GM23248 (cell line): ENCODE measurements around the gene AGRN. TPM values are rescaled to one million over a fixed set of nuclear protein-coding genes. Genes with fewer than 3 reads are reported as not detected.
"Not testable (repeated sequence)": the region's sequence is repeated elsewhere in the genome, so short reads cannot be mapped to it uniquely, and the experiment has no call there.

Experiments
- DNase-seq: peaks from one replicate; pipeline ENCODE4 v3.0.0-alpha.2; 2015
- H2AFZ ChIP-seq: fragments of 200-600 bp; sonication (generic); 2 replicates; pipeline ENCODE4 v1.6.1; 2016; ENCODE audit warnings: antibody characterized with exemption
- H3F3A ChIP-seq: fragments of 200-600 bp; sonication (generic); 2 replicates; pipeline ENCODE4 v1.6.1; 2016; ENCODE audit warnings: mild to moderate bottlenecking, antibody characterized with exemption, mixed run types; ENCODE audit not compliant: insufficient read depth
- H3K27ac ChIP-seq: fragments of 200-600 bp; sonication (generic); 2 replicates; pipeline ENCODE4 v1.5.1; 2016; ENCODE audit warnings: mild to moderate bottlenecking
- H3K27me3 ChIP-seq: fragments of 200-600 bp; sonication (generic); replicated peaks from 2 replicates; pipeline ENCODE4 v1.6.1; 2016; ENCODE audit warnings: mild to moderate bottlenecking; ENCODE audit not compliant: insufficient read depth
- H3K36me3 ChIP-seq: fragments of 200-600 bp; sonication (generic); 2 replicates; pipeline ENCODE4 v1.6.1; 2016; ENCODE audit warnings: low read depth, mild to moderate bottlenecking
- H3K4me1 ChIP-seq: fragments of 200-600 bp; sonication (generic); 2 replicates; pipeline ENCODE4 v1.6.1; 2016; ENCODE audit warnings: mild to moderate bottlenecking; ENCODE audit not compliant: insufficient read depth
- H3K4me2 ChIP-seq: fragments of 200-600 bp; sonication (generic); one replicate; pipeline ENCODE4 v1.6.1; 2016; ENCODE audit warnings: mild to moderate bottlenecking; ENCODE audit not compliant: unreplicated experiment
- H3K4me3 ChIP-seq: fragments of 200-600 bp; sonication (generic); 2 replicates; pipeline ENCODE4 v1.5.1; 2016; ENCODE audit warnings: mild to moderate bottlenecking
- H3K79me2 ChIP-seq: fragments of 200-600 bp; sonication (generic); 2 replicates; pipeline ENCODE4 v1.6.1; 2016; ENCODE audit warnings: mild to moderate bottlenecking; ENCODE audit not compliant: insufficient read depth
- H3K9ac ChIP-seq: fragments of 200-600 bp; sonication (generic); 2 replicates; pipeline ENCODE4 v1.6.1; 2016; ENCODE audit warnings: mild to moderate bottlenecking
- H3K9me2 ChIP-seq: fragments of 200-600 bp; sonication (generic); 2 replicates; pipeline ENCODE4 v1.6.1; 2016; ENCODE audit warnings: mixed run types, mild to moderate bottlenecking, moderate library complexity; ENCODE audit not compliant: insufficient read depth
- H3K9me3 ChIP-seq: fragments of 200-600 bp; sonication (generic); one replicate; pipeline ENCODE4 v1.6.1; 2017; ENCODE audit warnings: low read depth
- H4K20me1 ChIP-seq: fragments of 200-600 bp; sonication (generic); 2 replicates; pipeline ENCODE4 v1.6.0; 2016; ENCODE audit not compliant: insufficient read depth
- EZH2 ChIP-seq: fragments of 200-600 bp; sonication (generic); IDR thresholded peaks from 2 replicates; pipeline ENCODE4 v1.6.1; 2018; ENCODE audit warnings: antibody characterized with exemption, mild to moderate bottlenecking; ENCODE audit not compliant: insufficient read depth, poor library complexity, severe bottlenecking
- EZH2phosphoT487 ChIP-seq: fragments of 200-600 bp; sonication (generic); IDR thresholded peaks from 2 replicates; pipeline ENCODE4 v1.6.1; 2018; ENCODE audit warnings: antibody characterized with exemption, moderate library complexity, mild to moderate bottlenecking, low read depth; ENCODE audit not compliant: insufficient read depth
- WGBS, 2 experiments: methylation state at CpG; one replicate each; pipeline ENCODE4 v1.1.6; 2015 to 2017; ENCODE audit warnings: low lambda C conversion rate in 2 of 2, low coverage in 1 of 2; ENCODE audit errors: missing lambda C conversion rate in 2 of 2; 5-methylcytosine and 5-hydroxymethylcytosine counted together
- in situ Hi-C: fragments of 300-500 bp; cut with MboI; formaldehyde crosslinking; loops from 2 replicates; pipeline ENCODE4 v1.15.0; 2020
- polyA plus RNA-seq: library from polyadenylated mRNA; unstranded; fragments of >200 nt; fragmentation: Nextera tagmentation; extraction: Ambion mirVana; gene quantifications from 2 replicates; pipeline ENCODE4 v1.2.1, GENCODE V29; 2016
- total RNA-seq: library from RNA; depleted of rRNA; stranded (reverse); fragments of >200 nt; shearing (Covaris generic); gene quantifications from 2 replicates; pipeline ENCODE4 v1.2.3, GENCODE V29; 2014

The AGRN gene
- total and polyA plus RNA-seq, 2 experiments from 2014 or later: 1.4 to 43.2 TPM

DNA sequence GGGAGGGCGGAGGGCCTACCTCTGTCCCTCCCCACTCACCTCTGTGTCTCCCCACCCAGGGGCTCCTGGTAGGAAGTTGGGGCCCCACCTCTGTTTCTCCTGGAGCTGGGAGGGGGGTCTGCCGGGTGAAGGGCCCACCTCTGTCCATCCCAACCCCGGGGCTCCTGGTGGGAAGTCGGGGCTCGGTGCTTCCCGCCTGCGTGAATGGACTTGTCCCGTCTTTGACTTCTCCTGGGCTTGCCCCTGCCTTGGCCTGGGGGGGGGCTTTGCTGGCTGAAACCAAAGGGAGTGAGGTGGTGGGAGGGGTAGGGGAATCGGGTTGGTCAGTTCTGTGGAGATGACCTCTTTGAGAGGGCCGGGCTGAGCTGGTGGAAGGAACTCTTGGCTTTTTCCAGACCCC, 5.8 kb downstream of the AGRN start:
- no peak overlapping the region for H2AFZ ChIP-seq
- H4K20me1 ChIP-seq: no peaks in the 10 kb centered on the region
- no peak overlapping the region for H3K9ac ChIP-seq
- no peaks in the 10 kb centered on the region for H3F3A ChIP-seq
- no peak overlapping the region for H3K27ac ChIP-seq
- no peak overlapping the region for H3K4me3 ChIP-seq
- no peaks in the 10 kb centered on the region for H3K27me3 ChIP-seq
- H3K4me2 ChIP-seq: no peak overlapping the region
- H3K36me3 ChIP-seq: no peaks in the 10 kb centered on the region
- no peak for DNase-seq
- 0 out of 2 replicates have a peak, but pooled peaks cover 6% of the 10 kb centered on the region for H3K4me1 ChIP-seq
- H3K9me3 ChIP-seq: no peaks in the 10 kb centered on the region
- in situ Hi-C loops: no loop called here
- H3K9me2 ChIP-seq: no peaks in the 10 kb centered on the region
- H3K79me2 ChIP-seq: no peaks in the 10 kb centered on the region
- TF ChIP-seq EZH2: no peak
- TF ChIP-seq EZH2phosphoT487: no peak
- WGBS, 2 experiments: 80 to 86% methylated on average over 9 to 10 of the region's 10 CpGs

DNA sequence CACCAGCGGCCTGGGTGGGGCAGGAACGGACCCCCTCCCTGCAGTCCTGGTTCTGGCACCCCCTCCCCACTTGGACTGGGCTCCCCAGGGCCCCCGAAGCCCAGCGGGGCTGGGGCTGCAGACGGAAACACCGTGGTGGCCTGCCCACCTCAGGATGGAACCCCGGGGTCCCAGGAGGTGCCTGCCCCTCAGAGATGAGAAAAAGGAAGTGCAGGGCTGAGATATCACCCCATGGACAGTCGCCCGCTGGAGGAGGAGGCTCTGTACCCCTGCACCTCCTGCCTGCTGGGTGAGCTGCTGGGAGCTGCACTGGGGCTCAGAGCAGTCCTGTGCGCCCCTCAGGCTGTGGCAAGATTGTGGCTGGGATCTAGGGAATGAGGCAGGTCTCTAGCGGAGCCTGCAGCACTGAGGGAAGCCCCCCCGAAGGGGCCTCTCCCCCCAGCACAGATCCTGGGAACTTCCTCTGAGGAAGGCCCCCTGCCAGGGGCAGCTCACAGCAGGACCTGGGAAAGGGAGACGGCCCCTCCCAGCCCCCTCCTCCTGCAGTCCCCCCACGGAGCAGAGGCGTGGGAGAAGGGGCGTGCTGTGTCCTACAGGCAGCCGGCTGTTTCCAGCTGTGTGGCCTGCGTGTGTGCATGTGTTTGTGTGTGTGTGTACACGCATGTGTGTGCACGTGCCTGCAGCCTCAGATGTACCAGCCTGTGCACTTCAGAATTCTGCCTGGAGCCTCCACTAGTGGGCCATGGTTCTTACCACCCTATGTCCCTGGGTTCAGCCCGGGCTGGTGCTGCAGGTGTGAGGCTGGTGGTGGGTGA, 6.9 kb downstream of the AGRN start:
- 59 to 64% methylated on average over 18 to 21 of the region's 21 CpGs for WGBS, 2 experiments
- Histone ChIP-seq H3K9me2 (no peaks in the 10 kb centered on the region), H4K20me1 (no peaks in the 10 kb centered on the region), H3K9ac (no peak overlapping the region), H3K27ac (no peak overlapping the region), H3K79me2 (no peaks in the 10 kb centered on the region), H3K36me3 (no peaks in the 10 kb centered on the region), H3K4me3 (no peak overlapping the region), H3K27me3 (no peaks in the 10 kb centered on the region), H3K9me3 (no peaks in the 10 kb centered on the region), H3K4me2 (no peak overlapping the region), H3K4me1 (0 out of 2 replicates have a peak, but pooled peaks cover 3% of the 10 kb centered on the region), H3F3A (no peaks in the 10 kb centered on the region), H2AFZ (no peak overlapping the region)
- no peak for DNase-seq
- in situ Hi-C loops: no loop called here
- TF ChIP-seq EZH2 (no peak), EZH2phosphoT487 (no peak)

DNA sequence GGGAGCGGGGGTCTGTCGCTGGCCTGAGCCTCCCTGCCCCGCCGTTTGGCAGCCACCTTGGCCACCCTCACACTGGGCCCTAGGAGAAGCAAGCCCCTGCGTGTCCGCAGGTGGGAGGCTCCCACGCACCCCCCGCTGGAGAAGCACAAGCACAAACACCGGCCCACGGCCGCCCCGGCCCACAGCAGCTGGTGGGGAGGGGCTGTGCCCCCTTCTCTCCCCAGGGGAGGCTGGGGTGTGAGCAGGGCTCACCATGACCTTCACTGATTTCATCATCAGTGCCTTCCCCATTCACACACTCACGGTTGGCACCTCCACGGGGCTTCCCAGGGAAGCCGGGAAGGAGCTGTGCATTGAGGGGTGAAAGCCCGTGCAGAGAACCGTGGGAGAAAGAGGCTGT, 7.9 kb downstream of the AGRN start:
- Histone ChIP-seq H3K4me3 (no peak overlapping the region), H3K9me2 (no peaks in the 10 kb centered on the region), H3K27me3 (no peaks in the 10 kb centered on the region), H4K20me1 (no peaks in the 10 kb centered on the region), H2AFZ (no peak overlapping the region), H3K79me2 (no peaks in the 10 kb centered on the region), H3K9ac (no peak overlapping the region), H3F3A (no peaks in the 10 kb centered on the region), H3K36me3 (no peaks in the 10 kb centered on the region), H3K27ac (no peak overlapping the region), H3K9me3 (no peaks in the 10 kb centered on the region), H3K4me1 (0 out of 2 replicates have a peak, but pooled peaks cover 3% of the 10 kb centered on the region), H3K4me2 (no peak overlapping the region)
- no peak for DNase-seq
- in situ Hi-C loops: no loop called here
- TF ChIP-seq EZH2: no peak
- no peak for TF ChIP-seq EZH2phosphoT487
- 37 to 46% methylated on average over 14 to 17 of the region's 17 CpGs for WGBS, 2 experiments

DNA sequence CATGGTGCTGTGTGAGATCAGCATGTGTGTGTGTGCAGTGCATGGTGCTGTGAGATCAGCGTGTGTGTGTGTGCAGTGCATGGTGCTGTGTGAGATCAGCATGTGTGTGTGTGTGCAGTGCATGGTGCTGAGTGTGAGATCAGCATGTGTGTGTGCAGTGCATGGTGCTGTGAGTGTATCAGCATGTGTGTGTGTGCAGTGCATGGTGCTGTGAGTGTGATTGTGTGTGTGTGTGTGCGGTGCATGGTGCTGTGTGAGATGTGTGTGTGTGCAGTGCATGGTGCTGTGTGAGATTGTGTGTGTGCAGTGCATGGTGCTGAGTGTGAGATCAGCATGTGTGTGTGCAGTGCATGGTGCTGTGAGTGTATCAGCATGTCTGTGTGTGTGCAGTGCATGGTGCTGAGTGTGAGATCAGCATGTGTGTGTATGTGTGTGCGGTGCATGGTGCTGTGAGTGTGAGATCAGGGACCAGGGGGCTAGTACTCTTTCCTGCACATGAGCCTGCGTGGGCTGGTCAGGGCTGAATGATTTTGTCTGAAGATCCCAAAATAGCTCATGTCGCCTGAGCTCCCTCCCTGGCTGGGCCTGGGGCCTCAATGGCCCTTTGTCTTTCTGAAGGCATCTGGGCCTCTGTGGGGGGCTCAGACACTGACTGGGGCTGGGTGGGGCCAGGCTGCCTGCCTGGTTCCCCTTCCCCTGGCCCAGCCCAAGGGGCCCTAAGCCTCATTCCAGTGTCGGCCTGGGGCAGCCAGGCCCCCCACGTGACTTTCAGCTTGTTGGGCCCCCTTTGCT, 11.1 kb downstream of the AGRN start:
- H3K27me3 ChIP-seq, H3K9ac ChIP-seq, H2AFZ ChIP-seq, H3K9me2 ChIP-seq, H3K9me3 ChIP-seq, H3K27ac ChIP-seq, H3K4me3 ChIP-seq, H3K4me1 ChIP-seq, H3K79me2 ChIP-seq, H4K20me1 ChIP-seq, in situ Hi-C loops, H3F3A ChIP-seq, DNase-seq, H3K36me3 ChIP-seq, H3K4me2 ChIP-seq: not testable (repeated sequence)
- whole genome bisulfite sequencing, 2 experiments: 72 to 88% methylated on average over 4 to 7 of the region's 7 CpGs
